Esophagus (tissue), 2 donors: Measurements from ENCODE around the gene ATP5PD. TPM values are rescaled to one million over a fixed set of nuclear protein-coding genes. Genes with fewer than 3 reads are reported as not detected.

ENCODE experiments used
- polyA plus RNA-seq, 2 donors: library from polyadenylated mRNA; stranded (reverse); fragments of 200-250 nt; gene quantifications; one replicate each; pipeline ENCODE4 v1.2.3, GENCODE V29; 2013
- donor health status: healthy with polysubstance abuse.
- donor health status: Bipolar disorder and iron deficiency.

The ATP5PD gene
- polyA plus RNA-seq, 2 donors: 465 to 697 TPM

Other genes starting within 250 kb of the ATP5PD start
- gene GRIN2C, start 187.1 kb downstream of the ATP5PD start, polyA plus RNA-seq: under 1 TPM; 0.08 to 0.10 TPM
- gene FDXR, start 174.0 kb downstream of the ATP5PD start, polyA plus RNA-seq: 10 to 100 TPM; 13.4 to 28.9 TPM
- 1 to 10 TPM; 1.8 to 2.6 TPM for gene FADS6, start 153.3 kb downstream of the ATP5PD start, polyA plus RNA-seq
- 10 to 100 TPM in 1 of 2 donors, 1 to 10 TPM in 1; 6.0 to 11.9 TPM for gene USH1G, start 123.7 kb downstream of the ATP5PD start, polyA plus RNA-seq
- gene OTOP2, start 122.7 kb downstream of the ATP5PD start, polyA plus RNA-seq: under 1 TPM; 0.61 to 0.77 TPM
- 10 to 100 TPM; 11.2 to 16.1 TPM for gene OTOP3, start 111.1 kb downstream of the ATP5PD start, polyA plus RNA-seq
- gene HID1, start 74.2 kb downstream of the ATP5PD start, polyA plus RNA-seq: 1 to 10 TPM; 2.7 to 6.6 TPM
- 1 to 10 TPM; 3.6 to 4.3 TPM for gene CDR2L, start 59.3 kb downstream of the ATP5PD start, polyA plus RNA-seq
- 10 to 100 TPM; 31.8 to 42.4 TPM for gene MRPL58, start 34.3 kb downstream of the ATP5PD start, polyA plus RNA-seq
- gene KCTD2, start 256 bp upstream of the ATP5PD start, polyA plus RNA-seq: 10 to 100 TPM in 1 of 2 donors, 1 to 10 TPM in 1; 10.0 to 11.5 TPM
- 1 to 10 TPM; 8.7 to 10.0 TPM for gene SLC16A5, start 41.0 kb upstream of the ATP5PD start, polyA plus RNA-seq
- 1 to 10 TPM; 6.3 to 7.0 TPM for gene ARMC7, start 63.0 kb upstream of the ATP5PD start, polyA plus RNA-seq
- 10 to 100 TPM; 64.2 to 79.0 TPM for gene NT5C, start 84.8 kb upstream of the ATP5PD start, polyA plus RNA-seq
- gene JPT1, start 107.5 kb upstream of the ATP5PD start, polyA plus RNA-seq: 100 to 1,000 TPM; 292 to 300 TPM
- 10 to 100 TPM; 68.8 to 76.0 TPM for gene SUMO2, start 136.0 kb upstream of the ATP5PD start, polyA plus RNA-seq
- 10 to 100 TPM; 31.1 to 37.1 TPM for gene NUP85, start 158.7 kb upstream of the ATP5PD start, polyA plus RNA-seq
- 10 to 100 TPM; 22.8 to 33.2 TPM for gene GGA3, start 214.6 kb upstream of the ATP5PD start, polyA plus RNA-seq
- gene MRPS7, start 214.9 kb upstream of the ATP5PD start, polyA plus RNA-seq: 10 to 100 TPM; 44.8 to 70.5 TPM
- 10 to 100 TPM in 1 of 2 donors, 1 to 10 TPM in 1; 9.3 to 23.3 TPM for gene MIF4GD, start 224.3 kb upstream of the ATP5PD start, polyA plus RNA-seq
- 1 to 10 TPM; 7.8 to 9.3 TPM for gene SLC25A19, start 242.5 kb upstream of the ATP5PD start, polyA plus RNA-seq